Measurements from ENCODE around the gene ARHGAP24.
"Not testable (repeated sequence)": the region's sequence is repeated elsewhere in the genome, so short reads cannot be mapped to it uniquely, and the experiment has no call there.

Gene ARHGAP24

GRCh38 chr4:85642356-85643100, 167.6 kb downstream of the ARHGAP24 start:
- no peak for DNase-seq (ENCODE audit: insufficient read length, low spot score)
- FAIRE-seq, result no peak

- FAIRE-seq, result no peak
- no peak for DNase-seq (ENCODE audit: insufficient read length, low spot score)
Measured at GRCh38 chr4:85644061-85644460, 169.1 kb downstream of the ARHGAP24 start.

- DNase-seq (ENCODE audit: insufficient read length, low spot score), result no peak
- no peak for FAIRE-seq
Measured at GRCh38 chr4:85650908-85651307, 176.0 kb downstream of the ARHGAP24 start.

- no peak for DNase-seq (ENCODE audit: insufficient read length, low spot score)
- no peak for FAIRE-seq
Measured at GRCh38 chr4:85656759-85657505, 182.0 kb downstream of the ARHGAP24 start.

- FAIRE-seq (no peak), DNase-seq (ENCODE audit: insufficient read length, low spot score) (no peak)
Measured at GRCh38 chr4:85658766-85659439, 184.0 kb downstream of the ARHGAP24 start.

GRCh38 chr4:85659610-85660218, 184.8 kb downstream of the ARHGAP24 start:
- FAIRE-seq, result no peak
- no peak for DNase-seq (ENCODE audit: insufficient read length, low spot score)

GRCh38 chr4:85666625-85667024, 191.7 kb downstream of the ARHGAP24 start:
- not testable (repeated sequence) for DNase-seq (ENCODE audit: insufficient read length, low spot score); FAIRE-seq

- DNase-seq (ENCODE audit: insufficient read length, low spot score) (no peak), FAIRE-seq (no peak)
Measured at GRCh38 chr4:85669204-85669603, 194.3 kb downstream of the ARHGAP24 start.

GRCh38 chr4:85669992-85670548, 195.1 kb downstream of the ARHGAP24 start:
- DNase-seq (ENCODE audit: insufficient read length, low spot score), result no peak
- FAIRE-seq, result no peak

GRCh38 chr4:85671120-85671519, 196.2 kb downstream of the ARHGAP24 start:
- no peak for FAIRE-seq
- DNase-seq (ENCODE audit: insufficient read length, low spot score), result no peak

GRCh38 chr4:85672116-85672515, 197.2 kb downstream of the ARHGAP24 start:
- DNase-seq (ENCODE audit: insufficient read length, low spot score), result no peak
- FAIRE-seq, result no peak

- FAIRE-seq (no peak), DNase-seq (ENCODE audit: insufficient read length, low spot score) (no peak)
Measured at GRCh38 chr4:85672959-85673358, 198.0 kb downstream of the ARHGAP24 start.

GRCh38 chr4:85673540-85673939, 198.6 kb downstream of the ARHGAP24 start:
- FAIRE-seq, result no peak
- no peak for DNase-seq (ENCODE audit: insufficient read length, low spot score)

GRCh38 chr4:85675076-85676049, 200.4 kb downstream of the ARHGAP24 start:
- no peak for DNase-seq (ENCODE audit: insufficient read length, low spot score)
- no peak for FAIRE-seq

- FAIRE-seq, result no peak
Measured at GRCh38 chr4:85676050-85676425, 201.1 kb downstream of the ARHGAP24 start.

GRCh38 chr4:85676850-85677590, 202.1 kb downstream of the ARHGAP24 start:
- FAIRE-seq (no peak), DNase-seq (ENCODE audit: insufficient read length, low spot score) (no peak)

More at GRCh38 chr4:85676050-85676425, 201.1 kb downstream of the ARHGAP24 start:
- no peak for DNase-seq (ENCODE audit: insufficient read length, low spot score)

- FAIRE-seq (no peak), DNase-seq (ENCODE audit: insufficient read length, low spot score) (no peak)
Measured at GRCh38 chr4:85681221-85681657, 206.3 kb downstream of the ARHGAP24 start.

- DNase-seq (ENCODE audit: insufficient read length, low spot score) (no peak), FAIRE-seq (no peak)
Measured at GRCh38 chr4:85681921-85682320, 207.0 kb downstream of the ARHGAP24 start.

GRCh38 chr4:85682391-85682790, 207.4 kb downstream of the ARHGAP24 start:
- no peak for FAIRE-seq
- no peak for DNase-seq (ENCODE audit: insufficient read length, low spot score)

Measured in HTR-8/SVneo (cell line).